ENCODE data around the gene AGBL1.
"Not testable (repeated sequence)": the region's sequence is repeated elsewhere in the genome, so short reads cannot be mapped to it uniquely, and the experiment has no call there.

AGBL1 gene

GRCh38 chr15:87032295-87032694 lies 952.6 kb downstream of the AGBL1 start:
- DNase-seq = no peak

GRCh38 chr15:87033056-87033455 lies 953.4 kb downstream of the AGBL1 start:
- no peak for DNase-seq

- DNase-seq = no peak
These were observed 955.2 kb downstream of the AGBL1 start for GRCh38 chr15:87034886-87035285.

DNA sequence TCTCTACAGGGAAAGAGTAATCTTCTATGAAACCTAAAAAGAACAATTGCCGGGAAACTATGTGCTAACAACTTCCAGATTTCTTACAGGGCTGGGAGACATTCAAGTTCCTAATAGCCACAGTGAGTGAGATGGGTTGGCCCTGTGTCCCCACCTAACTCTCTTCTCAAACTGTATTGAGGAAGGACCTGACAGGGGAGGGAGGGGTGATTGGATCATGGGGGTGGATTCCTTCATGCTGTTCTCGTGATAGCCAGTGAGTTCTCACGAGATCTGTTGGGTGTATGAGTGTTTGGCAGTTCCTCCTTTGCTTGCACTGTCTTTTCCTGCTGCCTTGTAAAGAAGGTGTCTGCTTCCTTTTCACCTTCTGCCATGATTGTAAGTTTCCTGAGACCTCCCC lies 958.7 kb downstream of the AGBL1 start:
- DNase-seq = no peak

DNA sequence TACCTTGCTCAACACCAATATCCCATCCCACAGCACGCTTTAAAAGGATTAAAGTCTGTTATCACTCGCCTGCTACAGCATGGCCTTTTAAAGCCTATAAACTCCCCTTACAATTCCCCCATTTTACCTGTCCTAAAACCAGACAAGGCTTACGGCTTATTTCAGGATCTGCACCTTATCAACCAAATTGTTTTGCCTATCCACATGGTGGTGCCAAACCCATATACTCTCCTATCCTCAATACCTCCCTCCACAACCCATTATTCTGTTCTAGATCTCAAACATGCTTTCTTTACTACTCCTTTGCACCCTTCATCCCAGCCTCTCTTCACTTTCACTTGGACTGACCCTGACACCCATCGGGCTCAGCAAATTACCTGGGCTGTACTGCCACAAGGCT lies 962.9 kb downstream of the AGBL1 start:
- DNase-seq = not testable (repeated sequence)

- DNase-seq = no peak
These were observed 966.1 kb downstream of the AGBL1 start for GRCh38 chr15:87045746-87046145.

- no peak for DNase-seq
These were observed 967.7 kb downstream of the AGBL1 start for GRCh38 chr15:87047203-87047965.
